A549 (cell line): ENCODE measurements around the gene TMPRSS5. TPM values are rescaled to one million over a fixed set of nuclear protein-coding genes. Genes with fewer than 3 reads are reported as not detected.
"Not testable (repeated sequence)": the region's sequence is repeated elsewhere in the genome, so short reads cannot be mapped to it uniquely, and the experiment has no call there.

Source experiments
- ATAC-seq, 2 experiments: fragments of 200-7000 bp in 1 of 2; fragments of >200 bp in 1 of 2; cut with Nextera tagmentation in 1 of 2; cut with Tn5 transposase in 1 of 2; 3 replicates each; pipeline versions ENCODE4 v1.8.0 to v1.9.1; 2018 to 2020; ENCODE audit warnings: mild to moderate bottlenecking in 1 of 2, moderate library complexity in 1 of 2
- CTCF ChIA-PET: fragments of 300-600 bp; sonication (Branson Sonifier 250); formaldehyde crosslinking; extraction: SDS; loops from one replicate; lab custom pipeline; 2021; ENCODE audit warnings: antibody characterized with exemption, inconsistent platforms; lab: Yijun Ruan, JAX
- POLR2A ChIA-PET: fragments of 350-600 bp; formaldehyde crosslinking; extraction: SDS; loops from one replicate; lab custom pipeline; 2021; ENCODE audit warnings: antibody characterized with exemption, inconsistent platforms; lab: Yijun Ruan, JAX
- DNase-seq, 2 experiments: peaks; one replicate each; pipeline versions ENCODE4 v3.0.0 to v3.0.0-alpha.2; 2011 to 2016; ENCODE audit warnings: low read depth in 1 of 2, low spot score in 1 of 2
- FAIRE-seq: peaks from 2 replicates; lab custom pipeline; 2011; peaks lifted over from hg19 to GRCh38; lab: Jason Lieb, UNC
- H3K27ac ChIP-seq, 2 experiments: fragments of >200 bp; sonication (Bioruptor Twin); formaldehyde crosslinking; 3 replicates each; pipeline ENCODE4 v1.5.1; 2016 to 2017
- H3K4me1 ChIP-seq: fragments of >200 bp; sonication (Bioruptor Twin); formaldehyde crosslinking; 3 replicates; pipeline ENCODE4 v1.6.1; 2016
- H3K4me2 ChIP-seq: fragments of >200 bp; sonication (Bioruptor Twin); formaldehyde crosslinking; 3 replicates; pipeline ENCODE4 v1.6.1; 2016
- H3K4me3 ChIP-seq: fragments of >200 bp; sonication (Bioruptor Twin); formaldehyde crosslinking; 3 replicates; pipeline ENCODE4 v1.5.1; 2016
- H3K9me3 ChIP-seq: fragments of >200 bp; sonication (Bioruptor Twin); formaldehyde crosslinking; 3 replicates; pipeline ENCODE4 v1.6.1; 2016
- BHLHE40 ChIP-seq: IDR thresholded peaks from 2 replicates; pipeline ENCODE4 v1.6.1; 2012; ENCODE audit warnings: low read depth, low read length, inconsistent platforms
- CBX8 ChIP-seq: fragments of 200-600 bp; sonication (generic); IDR thresholded peaks from 2 replicates; pipeline ENCODE4 v1.6.1; 2016
- CEBPB ChIP-seq, 2 experiments: fragments of >200 bp in 1 of 2; sonication (Bioruptor Twin) in 1 of 2; formaldehyde crosslinking in 1 of 2; IDR thresholded peaks; 2 replicates each; pipeline ENCODE4 v1.6.1; 2012 to 2016
- CHD2 ChIP-seq: fragments of 150-350 bp; IDR thresholded peaks from 2 replicates; pipeline ENCODE4 v1.6.1; 2014; ENCODE audit warnings: low read length; ENCODE audit not compliant: partially characterized antibody
- EHF ChIP-seq: fragments of 250-450 bp; sonication (Bioruptor Pico); IDR thresholded peaks from 2 replicates; pipeline ENCODE4 v1.5.0; 2020; ENCODE audit warnings: mild to moderate bottlenecking
- EHMT2 ChIP-seq: fragments of 200-600 bp; sonication (generic); IDR thresholded peaks from 2 replicates; pipeline ENCODE4 v1.6.1; 2016; ENCODE audit warnings: antibody characterized with exemption, low read depth, mild to moderate bottlenecking, moderate library complexity
- FOSB ChIP-seq: fragments of 250-450 bp; sonication (Bioruptor Pico); IDR thresholded peaks from 2 replicates; pipeline ENCODE4 v1.5.0; 2020; ENCODE audit warnings: mild to moderate bottlenecking, moderate library complexity
- HOXA7 ChIP-seq: fragments of 250-450 bp; sonication (Bioruptor Pico); IDR thresholded peaks from 2 replicates; pipeline ENCODE4 v1.5.0; 2020; ENCODE audit warnings: mild to moderate bottlenecking, moderate library complexity
- JUNB ChIP-seq: fragments of >200 bp; sonication (Bioruptor Twin); formaldehyde crosslinking; IDR thresholded peaks from 2 replicates; pipeline ENCODE4 v1.6.1; 2016
- NPAS2 ChIP-seq: fragments of 250-450 bp; sonication (Bioruptor Pico); IDR thresholded peaks from 2 replicates; pipeline ENCODE4 v1.8.0; 2022; ENCODE audit warnings: mild to moderate bottlenecking, moderate library complexity, borderline replicate concordance
- NR3C1 ChIP-seq: fragments of >200 bp; sonication (Bioruptor Twin); formaldehyde crosslinking; IDR thresholded peaks from 3 replicates; pipeline ENCODE4 v1.6.1; 2017
- POLR2A ChIP-seq: IDR thresholded peaks from 2 replicates; pipeline ENCODE4 v1.6.1; 2012; ENCODE audit warnings: mild to moderate bottlenecking, low read length
- RFX5 ChIP-seq: fragments of 450-650 bp; IDR thresholded peaks from 2 replicates; pipeline ENCODE4 v1.7.1; 2014; ENCODE audit warnings: antibody characterized with exemption, mild to moderate bottlenecking, moderate library complexity
- RNF2 ChIP-seq: fragments of 200-600 bp; sonication (generic); IDR thresholded peaks from 2 replicates; pipeline ENCODE4 v1.6.1; 2016; ENCODE audit warnings: low read depth, mild to moderate bottlenecking, antibody characterized with exemption, moderate library complexity, borderline replicate concordance
- SREBF2 ChIP-seq: fragments of 450-650 bp; IDR thresholded peaks from 2 replicates; pipeline ENCODE4 v1.6.1; 2014; ENCODE audit warnings: mild to moderate bottlenecking, moderate library complexity
- ZSCAN20 ChIP-seq: fragments of 250-450 bp; sonication (Bioruptor Pico); IDR thresholded peaks from 2 replicates; pipeline ENCODE4 v1.8.0; 2022; ENCODE audit warnings: mild to moderate bottlenecking, moderate library complexity
- WGBS: methylation state at CpG from one replicate; pipeline ENCODE4 v1.1.6; 2017; ENCODE audit errors: missing lambda C conversion rate; 5-methylcytosine and 5-hydroxymethylcytosine counted together
- polyA plus RNA-seq, 4 experiments: library from polyadenylated mRNA; depleted of rRNA in 3 of 4; stranded (reverse); fragments of >200 nt; fragmentation: RNase III in 1 of 4; extraction: RNeasy Plus Mini Kit Qiagen cat#74134 plus additional on column Dnase treatment in 1 of 4; gene quantifications; 2 replicates in 3 of 4; 3 replicates in 1 of 4; pipeline ENCODE4 v1.2.3, GENCODE V29; 2011 to 2017
- TF ChIP-seq, protein P1 (sequence below): fragments of 250-450 bp; sonication (Bioruptor Pico); IDR thresholded peaks from 2 replicates; pipeline ENCODE4 v1.5.0; 2020; ENCODE audit warnings: low read depth, mild to moderate bottlenecking, moderate library complexity
- TF ChIP-seq, protein P2 (sequence below): fragments of 250-450 bp; sonication (Bioruptor Pico); IDR thresholded peaks from 2 replicates; pipeline ENCODE4 v1.5.0; 2021; ENCODE audit warnings: mild to moderate bottlenecking, moderate library complexity, borderline replicate concordance
- TF ChIP-seq, protein P3 (sequence below): fragments of 450-650 bp; IDR thresholded peaks from 2 replicates; pipeline ENCODE4 v1.6.1; 2014; ENCODE audit warnings: antibody characterized with exemption
- TF ChIP-seq, protein P4 (sequence below): IDR thresholded peaks from 2 replicates; pipeline ENCODE4 v1.6.1; 2012; ENCODE audit warnings: low read depth, borderline replicate concordance
- TF ChIP-seq, protein P5 (sequence below): IDR thresholded peaks from 2 replicates; pipeline ENCODE4 v1.6.1; 2012
- TF ChIP-seq, protein P6 (sequence below): fragments of >200 bp; sonication (Bioruptor Twin); formaldehyde crosslinking; IDR thresholded peaks from 3 replicates; pipeline ENCODE4 v1.6.1; 2016

Gene TMPRSS5
- polyA plus RNA-seq, 2 of the 4 experiments (the other 2 are of a cell fraction): 0.12 TPM

DNA sequence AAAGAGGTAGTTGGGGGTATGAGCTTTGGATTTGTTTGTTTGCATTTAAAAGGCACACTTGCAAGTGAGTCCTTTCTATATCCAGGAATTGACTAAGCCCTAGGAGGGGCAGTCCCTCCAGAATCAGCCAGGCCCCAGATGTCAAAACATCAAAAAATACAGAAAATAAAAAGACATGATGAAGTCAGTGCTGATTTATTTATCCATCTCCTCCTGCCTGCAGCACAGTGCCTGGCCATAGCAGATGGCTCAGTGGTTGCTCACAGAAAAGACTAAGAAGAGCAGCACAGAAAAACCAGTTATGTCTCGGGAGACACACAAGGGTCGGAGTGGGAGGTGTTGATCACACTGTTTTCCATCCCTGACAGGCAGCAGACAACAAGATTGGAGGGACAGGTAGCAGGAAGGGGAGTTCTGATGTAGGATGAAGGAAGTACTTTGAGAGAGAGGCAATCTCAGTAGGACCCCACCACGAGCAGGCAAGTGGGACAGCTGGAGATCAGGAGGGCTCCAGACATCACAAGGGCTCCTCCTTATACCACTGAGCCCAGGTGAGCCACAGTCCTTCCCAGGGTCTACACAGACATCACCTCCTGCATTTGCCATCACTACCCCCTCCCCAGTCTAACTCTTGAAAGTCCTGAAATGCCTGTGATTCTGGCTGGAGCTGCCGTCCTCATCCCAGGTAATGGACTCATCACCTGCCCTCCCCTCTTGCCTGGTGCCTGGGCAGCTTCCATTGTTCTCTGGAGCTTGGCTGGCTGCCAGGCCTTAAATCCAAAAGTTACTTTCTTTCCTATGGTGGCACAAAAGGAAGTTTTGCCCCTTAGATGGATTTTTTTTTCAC is 32.3 kb downstream of the TMPRSS5 start:
- H3K4me3 ChIP-seq: no peak overlapping the region
- H3K4me1 ChIP-seq: peaks cover 4% of the 10 kb centered on the region; the same call in 2 of the 3 replicates
- no peak for DNase-seq
- no peak for FAIRE-seq
- H3K4me2 ChIP-seq: no peak overlapping the region
- no peak for TF ChIP-seq NR3C1
- TF ChIP-seq EHMT2: no peak
- no peak for TF ChIP-seq JUNB
- no peak for TF ChIP-seq SREBF2
- no peak for TF ChIP-seq FOSB (CRISPR knock-in tag)
- TF ChIP-seq CBX8: no peak
- TF ChIP-seq, protein P1, sequence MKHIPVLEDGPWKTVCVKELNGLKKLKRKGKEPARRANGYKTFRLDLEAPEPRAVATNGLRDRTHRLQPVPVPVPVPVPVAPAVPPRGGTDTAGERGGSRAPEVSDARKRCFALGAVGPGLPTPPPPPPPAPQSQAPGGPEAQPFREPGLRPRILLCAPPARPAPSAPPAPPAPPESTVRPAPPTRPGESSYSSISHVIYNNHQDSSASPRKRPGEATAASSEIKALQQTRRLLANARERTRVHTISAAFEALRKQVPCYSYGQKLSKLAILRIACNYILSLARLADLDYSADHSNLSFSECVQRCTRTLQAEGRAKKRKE (CRISPR knock-in tag): no peak
- no peak for TF ChIP-seq CEBPB (IDR thresholded peaks at IDR 0.05)
- TF ChIP-seq, protein P2, sequence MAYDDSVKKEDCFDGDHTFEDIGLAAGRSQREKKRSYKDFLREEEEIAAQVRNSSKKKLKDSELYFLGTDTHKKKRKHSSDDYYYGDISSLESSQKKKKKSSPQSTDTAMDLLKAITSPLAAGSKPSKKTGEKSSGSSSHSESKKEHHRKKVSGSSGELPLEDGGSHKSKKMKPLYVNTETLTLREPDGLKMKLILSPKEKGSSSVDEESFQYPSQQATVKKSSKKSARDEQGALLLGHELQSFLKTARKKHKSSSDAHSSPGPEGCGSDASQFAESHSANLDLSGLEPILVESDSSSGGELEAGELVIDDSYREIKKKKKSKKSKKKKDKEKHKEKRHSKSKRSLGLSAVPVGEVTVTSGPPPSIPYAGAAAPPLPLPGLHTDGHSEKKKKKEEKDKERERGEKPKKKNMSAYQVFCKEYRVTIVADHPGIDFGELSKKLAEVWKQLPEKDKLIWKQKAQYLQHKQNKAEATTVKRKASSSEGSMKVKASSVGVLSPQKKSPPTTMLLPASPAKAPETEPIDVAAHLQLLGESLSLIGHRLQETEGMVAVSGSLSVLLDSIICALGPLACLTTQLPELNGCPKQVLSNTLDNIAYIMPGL (CRISPR knock-in tag): no peak
- TF ChIP-seq POLR2A: no peak
- no peak for TF ChIP-seq EHF (CRISPR knock-in tag)
- TF ChIP-seq CHD2: no peak
- TF ChIP-seq RFX5: no peak
- no peak for TF ChIP-seq BHLHE40
- TF ChIP-seq NPAS2: no peak
- TF ChIP-seq HOXA7 (CRISPR knock-in tag): no peak
- POLR2A ChIA-PET: no interaction called here
- no peaks in the 10 kb centered on the region for H3K9me3 ChIP-seq
- H3K27ac ChIP-seq: no peak overlapping the region
- CTCF ChIA-PET: no interaction called here
- WGBS: 45% methylated on average over 4 of the region's 4 CpGs
- ATAC-seq: no peak

DNA sequence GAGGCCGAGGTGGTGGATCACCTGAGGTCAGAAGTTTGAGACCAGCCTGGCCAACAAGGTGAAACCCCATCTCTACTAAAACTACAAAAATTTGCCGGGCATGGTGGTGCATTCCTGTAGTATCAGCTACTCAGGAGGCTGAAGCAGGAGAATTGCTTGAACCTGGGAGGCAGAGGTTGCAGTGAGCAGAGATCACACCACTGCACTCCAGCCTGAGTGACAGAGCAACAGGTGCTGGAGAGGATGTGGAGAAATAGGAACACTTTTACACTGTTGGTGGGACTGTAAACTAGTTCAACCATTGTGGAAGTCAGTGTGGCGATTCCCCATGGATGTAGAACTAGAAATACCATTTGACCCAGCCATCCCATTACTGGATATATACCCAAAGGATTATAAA is 34.2 kb downstream of the TMPRSS5 start:
- CTCF ChIA-PET, H3K4me3 ChIP-seq, DNase-seq, POLR2A ChIA-PET, H3K27ac ChIP-seq, FAIRE-seq, H3K9me3 ChIP-seq, H3K4me2 ChIP-seq, ATAC-seq: not testable (repeated sequence)
- peaks cover 13% of the 10 kb centered on the region; the same call in 2 of the 3 replicates for H3K4me1 ChIP-seq
- 67% methylated on average over 3 of the region's 3 CpGs for WGBS

DNA sequence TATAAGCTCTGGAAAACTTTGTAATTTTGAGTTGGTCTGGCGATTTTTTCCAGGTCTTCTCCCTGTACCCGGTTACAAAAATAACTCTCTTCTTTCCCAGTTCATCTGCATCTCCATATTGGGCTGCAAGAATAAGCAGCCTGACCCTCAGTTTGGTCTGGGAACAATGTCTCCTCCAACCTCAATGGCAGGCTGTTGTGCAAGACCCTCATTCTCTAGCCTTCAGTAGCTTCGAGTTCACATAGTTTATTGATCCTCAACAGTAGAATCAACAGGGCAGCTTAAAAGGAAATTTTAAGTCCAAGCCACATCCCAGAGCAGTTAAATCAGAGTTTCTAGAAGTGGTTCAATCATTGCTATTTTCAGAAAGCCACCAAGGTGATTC is 35.3 kb downstream of the TMPRSS5 start:
- DNase-seq (no peak), FAIRE-seq (no peak), ATAC-seq (no peak)
- ChIA-PET POLR2A (no interaction called here), CTCF (no interaction called here)
- peaks cover 8% of the 10 kb centered on the region; the same call in 1 of the 3 replicates for H3K9me3 ChIP-seq
- no peak overlapping the region for H3K27ac ChIP-seq
- 25% methylated on average over 3 of the region's 3 CpGs for WGBS
- H3K4me2 ChIP-seq: no peak overlapping the region
- H3K4me1 ChIP-seq: peaks cover 13% of the 10 kb centered on the region; the same call in 2 of the 3 replicates
- no peak overlapping the region for H3K4me3 ChIP-seq
- TF ChIP-seq, protein P3, sequence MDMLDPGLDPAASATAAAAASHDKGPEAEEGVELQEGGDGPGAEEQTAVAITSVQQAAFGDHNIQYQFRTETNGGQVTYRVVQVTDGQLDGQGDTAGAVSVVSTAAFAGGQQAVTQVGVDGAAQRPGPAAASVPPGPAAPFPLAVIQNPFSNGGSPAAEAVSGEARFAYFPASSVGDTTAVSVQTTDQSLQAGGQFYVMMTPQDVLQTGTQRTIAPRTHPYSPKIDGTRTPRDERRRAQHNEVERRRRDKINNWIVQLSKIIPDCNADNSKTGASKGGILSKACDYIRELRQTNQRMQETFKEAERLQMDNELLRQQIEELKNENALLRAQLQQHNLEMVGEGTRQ: no peak
- TF ChIP-seq, protein P4, sequence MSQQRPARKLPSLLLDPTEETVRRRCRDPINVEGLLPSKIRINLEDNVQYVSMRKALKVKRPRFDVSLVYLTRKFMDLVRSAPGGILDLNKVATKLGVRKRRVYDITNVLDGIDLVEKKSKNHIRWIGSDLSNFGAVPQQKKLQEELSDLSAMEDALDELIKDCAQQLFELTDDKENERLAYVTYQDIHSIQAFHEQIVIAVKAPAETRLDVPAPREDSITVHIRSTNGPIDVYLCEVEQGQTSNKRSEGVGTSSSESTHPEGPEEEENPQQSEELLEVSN: no peak
- TF ChIP-seq POLR2A (no peak), RFX5 (no peak), CHD2 (no peak), NR3C1 (no peak), RNF2 (no peak), CEBPB (IDR thresholded peaks at IDR 0.05) (no peak), ZSCAN20 (no peak), EHF (CRISPR knock-in tag) (no peak), NPAS2 (no peak)
- TF ChIP-seq, protein P5, sequence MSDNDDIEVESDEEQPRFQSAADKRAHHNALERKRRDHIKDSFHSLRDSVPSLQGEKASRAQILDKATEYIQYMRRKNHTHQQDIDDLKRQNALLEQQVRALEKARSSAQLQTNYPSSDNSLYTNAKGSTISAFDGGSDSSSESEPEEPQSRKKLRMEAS: no peak
- TF ChIP-seq, protein P6, sequence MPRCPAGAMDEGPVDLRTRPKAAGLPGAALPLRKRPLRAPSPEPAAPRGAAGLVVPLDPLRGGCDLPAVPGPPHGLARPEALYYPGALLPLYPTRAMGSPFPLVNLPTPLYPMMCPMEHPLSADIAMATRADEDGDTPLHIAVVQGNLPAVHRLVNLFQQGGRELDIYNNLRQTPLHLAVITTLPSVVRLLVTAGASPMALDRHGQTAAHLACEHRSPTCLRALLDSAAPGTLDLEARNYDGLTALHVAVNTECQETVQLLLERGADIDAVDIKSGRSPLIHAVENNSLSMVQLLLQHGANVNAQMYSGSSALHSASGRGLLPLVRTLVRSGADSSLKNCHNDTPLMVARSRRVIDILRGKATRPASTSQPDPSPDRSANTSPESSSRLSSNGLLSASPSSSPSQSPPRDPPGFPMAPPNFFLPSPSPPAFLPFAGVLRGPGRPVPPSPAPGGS: no peak
- TF ChIP-seq, protein P1 (CRISPR knock-in tag): no peak
